SK-N-DZ (cell line): ENCODE measurements around the gene IFIT5. TPM values are rescaled to one million over a fixed set of nuclear protein-coding genes. Genes with fewer than 3 reads are reported as not detected.
"Not testable (repeated sequence)": the region's sequence is repeated elsewhere in the genome, so short reads cannot be mapped to it uniquely, and the experiment has no call there.

Experiments used
- DNase-seq: peaks from one replicate; pipeline ENCODE4 v3.0.0-alpha.2; 2015; ENCODE audit warnings: low spot score
- polyA plus RNA-seq, 2 experiments: library from polyadenylated mRNA; depleted of rRNA; stranded (reverse); fragments of >200 nt; gene quantifications; 2 replicates each; pipeline ENCODE4 v1.2.3, GENCODE V29; 2014

The IFIT5 gene
- 18.7 and 19.6 TPM in 2 replicates for polyA plus RNA-seq (2014; cell fraction: cytosol; rRNA removed)
- polyA plus RNA-seq (2014; cell fraction: nucleus; rRNA removed), result 9.8 and 13.9 TPM in 2 replicates

- peak; percentile 81 for DNase-seq
These were observed at the start of gene IFIT5 for GRCh38 chr10:89414146-89414878. Gene IFIT5 (plus strand): TSS chr10:89414568. CDS start chr10:89414799, 231 bp downstream.

GRCh38 chr10:89367529-89367928 is 46.8 kb upstream of the IFIT5 start:
- no peak for DNase-seq

- no peak for DNase-seq
These were observed 46.2 kb upstream of the IFIT5 start for GRCh38 chr10:89368129-89368528.

- no peak for DNase-seq
These were observed 44.9 kb upstream of the IFIT5 start for GRCh38 chr10:89369156-89370105.

GRCh38 chr10:89371079-89371478 is 43.3 kb upstream of the IFIT5 start:
- DNase-seq, result no peak

GRCh38 chr10:89371987-89372386 is 42.4 kb upstream of the IFIT5 start:
- no peak for DNase-seq

GRCh38 chr10:89373916-89374711 is 40.3 kb upstream of the IFIT5 start:
- no peak for DNase-seq

GRCh38 chr10:89374713-89375141 is 39.6 kb upstream of the IFIT5 start:
- DNase-seq, result no peak

GRCh38 chr10:89377705-89378637 is 36.4 kb upstream of the IFIT5 start, which contains the start of gene IFIT1B:
Gene IFIT1B (plus strand): TSS chr10:89378056. CDS start chr10:89378136, 80 bp downstream.
- no peak for DNase-seq

- DNase-seq, result no peak
These were observed 35.3 kb upstream of the IFIT5 start for GRCh38 chr10:89379103-89379502.

GRCh38 chr10:89382757-89383156 is 31.6 kb upstream of the IFIT5 start:
- no peak for DNase-seq

GRCh38 chr10:89384474-89385340 is 29.7 kb upstream of the IFIT5 start:
- no peak for DNase-seq

- DNase-seq, result no peak
These were observed 25.6 kb upstream of the IFIT5 start for GRCh38 chr10:89388806-89389205.

- no peak for DNase-seq
These were observed 25.1 kb upstream of the IFIT5 start for GRCh38 chr10:89389254-89389653.

- DNase-seq, result no peak
These were observed 23.7 kb upstream of the IFIT5 start for GRCh38 chr10:89390476-89391225.

GRCh38 chr10:89391226-89391576 is 23.2 kb upstream of the IFIT5 start:
- DNase-seq, result not testable (repeated sequence)

- no peak for DNase-seq
These were observed 22.2 kb upstream of the IFIT5 start, which contains the start of gene IFIT1 for GRCh38 chr10:89391907-89392756. Gene IFIT1 (plus strand): TSS chr10:89392623. CDS start chr10:89392713, 90 bp downstream.
